ENCODE results near the gene RCC1.

RCC1 gene

DNA sequence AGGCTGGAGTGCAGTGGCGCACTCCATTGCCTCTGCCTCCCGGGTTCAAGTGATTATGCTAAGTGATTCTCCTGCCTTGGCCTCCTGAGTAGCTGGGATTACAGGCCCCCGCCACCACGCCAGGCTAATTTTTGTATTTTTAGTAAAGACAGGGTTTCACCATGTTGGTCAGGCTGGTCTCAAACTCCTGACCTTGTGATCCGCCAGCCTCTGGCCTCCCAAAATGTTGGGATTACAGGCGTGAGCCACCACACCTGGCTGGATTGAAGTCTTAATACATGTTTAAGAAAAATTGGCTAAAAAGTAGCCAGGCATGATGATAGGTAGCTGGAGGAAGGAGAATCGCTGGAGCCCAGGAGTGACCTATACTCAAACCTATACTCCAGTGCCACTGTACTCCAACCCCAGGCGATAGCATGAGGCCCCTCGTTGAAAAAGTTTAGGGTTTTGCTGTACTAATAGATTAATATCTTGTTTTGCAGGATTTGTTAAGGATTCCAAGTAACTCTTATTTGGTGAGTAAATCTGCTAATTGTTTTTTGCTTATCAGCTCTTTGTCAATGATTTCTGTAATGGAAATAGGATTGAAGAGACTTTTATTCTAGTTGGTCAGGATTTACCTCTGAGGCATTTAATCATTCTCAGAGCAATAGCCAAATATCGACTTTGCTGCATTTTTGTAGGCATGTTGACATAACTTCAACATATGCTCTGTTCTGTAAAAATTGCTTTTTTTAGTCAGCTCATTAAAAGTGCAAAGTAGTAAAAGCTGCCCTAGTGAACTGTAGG, 2.0 kb downstream of the RCC1 start:
- peak overlapping the region; percentile 6; the same call in 1 of the 2 replicates for H3K4me3 ChIP-seq (ENCODE audit: low read depth, low read length)
- no peaks in the 10 kb centered on the region for H3K27me3 ChIP-seq (ENCODE audit: insufficient read depth, low read depth, severe bottlenecking)
- no peak for DNase-seq
- H3K36me3 ChIP-seq = peaks cover 53% of the 10 kb centered on the region
- H3K9me3 ChIP-seq (ENCODE audit: severe bottlenecking) = no peaks in the 10 kb centered on the region
- TF ChIP-seq, protein P1, sequence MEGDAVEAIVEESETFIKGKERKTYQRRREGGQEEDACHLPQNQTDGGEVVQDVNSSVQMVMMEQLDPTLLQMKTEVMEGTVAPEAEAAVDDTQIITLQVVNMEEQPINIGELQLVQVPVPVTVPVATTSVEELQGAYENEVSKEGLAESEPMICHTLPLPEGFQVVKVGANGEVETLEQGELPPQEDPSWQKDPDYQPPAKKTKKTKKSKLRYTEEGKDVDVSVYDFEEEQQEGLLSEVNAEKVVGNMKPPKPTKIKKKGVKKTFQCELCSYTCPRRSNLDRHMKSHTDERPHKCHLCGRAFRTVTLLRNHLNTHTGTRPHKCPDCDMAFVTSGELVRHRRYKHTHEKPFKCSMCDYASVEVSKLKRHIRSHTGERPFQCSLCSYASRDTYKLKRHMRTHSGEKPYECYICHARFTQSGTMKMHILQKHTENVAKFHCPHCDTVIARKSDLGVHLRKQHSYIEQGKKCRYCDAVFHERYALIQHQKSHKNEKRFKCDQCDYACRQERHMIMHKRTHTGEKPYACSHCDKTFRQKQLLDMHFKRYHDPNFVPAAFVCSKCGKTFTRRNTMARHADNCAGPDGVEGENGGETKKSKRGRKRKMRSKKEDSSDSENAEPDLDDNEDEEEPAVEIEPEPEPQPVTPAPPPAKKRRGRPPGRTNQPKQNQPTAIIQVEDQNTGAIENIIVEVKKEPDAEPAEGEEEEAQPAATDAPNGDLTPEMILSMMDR (IDR thresholded peaks at IDR 0.05; ENCODE audit: low read depth, low read length) = no peak
- peak overlapping the region; percentile 24; the same call in 1 of the 2 replicates for H3K27ac ChIP-seq

DNA sequence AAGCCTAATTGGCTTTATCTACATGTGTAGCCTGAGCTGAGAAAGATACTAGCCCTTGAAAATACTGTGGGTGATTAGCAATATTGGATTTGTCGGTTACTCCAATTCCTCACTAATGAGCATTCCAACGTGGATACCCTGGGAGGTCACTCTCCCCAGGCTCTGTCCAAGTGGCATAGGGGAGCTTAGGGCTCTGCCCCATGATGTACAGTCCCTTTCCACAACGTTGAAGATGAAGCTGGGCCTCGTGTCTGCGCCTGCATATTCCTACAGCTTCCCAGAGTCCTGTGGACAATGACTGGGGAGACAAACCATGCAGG, 2.6 kb downstream of the RCC1 start:
- Histone ChIP-seq H3K27me3 (ENCODE audit: insufficient read depth, low read depth, severe bottlenecking) (no peaks in the 10 kb centered on the region), H3K36me3 (peaks cover 58% of the 10 kb centered on the region)

DNA sequence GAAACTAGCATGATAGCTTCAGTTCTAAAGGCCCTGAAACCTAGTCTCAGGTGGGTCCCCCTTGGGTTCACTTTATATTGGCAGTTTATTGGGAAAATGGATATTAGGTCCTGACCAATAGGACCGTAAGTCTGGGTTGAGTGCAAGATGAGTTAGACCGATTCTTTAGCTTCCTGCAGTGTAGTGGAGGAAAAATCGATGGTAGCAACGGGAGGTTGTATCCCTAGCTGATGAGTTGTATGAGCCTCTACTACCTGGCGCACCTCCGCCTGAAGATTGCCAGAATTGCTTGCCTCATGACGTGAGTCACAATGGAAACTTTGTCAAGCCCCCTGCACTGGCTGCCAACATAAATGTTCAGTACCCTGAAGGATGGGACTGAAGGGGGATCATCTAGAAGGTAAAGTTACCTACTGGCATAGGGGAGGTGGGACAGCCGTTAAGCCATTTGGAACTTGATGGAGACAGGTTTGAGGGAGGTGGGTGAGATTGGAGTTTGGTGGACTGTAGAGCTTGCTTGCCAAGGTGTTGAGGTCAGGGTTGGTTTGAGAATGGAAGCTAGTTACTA, 3.9 kb downstream of the RCC1 start:
- TF ChIP-seq, protein P1 (IDR thresholded peaks at IDR 0.05; ENCODE audit: low read depth, low read length) = no peak
- H3K9me3 ChIP-seq (ENCODE audit: severe bottlenecking) = no peaks in the 10 kb centered on the region
- no peaks in the 10 kb centered on the region for H3K27me3 ChIP-seq (ENCODE audit: insufficient read depth, low read depth, severe bottlenecking)
- H3K27ac ChIP-seq = no peak overlapping the region
- H3K4me3 ChIP-seq (ENCODE audit: low read depth, low read length) = no peak overlapping the region
- no peak for DNase-seq
- peaks cover 64% of the 10 kb centered on the region for H3K36me3 ChIP-seq

More for the DNA sequence above, 2.6 kb downstream of the RCC1 start:
- no peak for DNase-seq
- Histone ChIP-seq H3K27ac (no peak overlapping the region; the same call in 1 of the 2 replicates), H3K9me3 (ENCODE audit: severe bottlenecking) (no peaks in the 10 kb centered on the region), H3K4me3 (ENCODE audit: low read depth, low read length) (no peak overlapping the region)
- TF ChIP-seq, protein P1 (IDR thresholded peaks at IDR 0.05; ENCODE audit: low read depth, low read length) = no peak

DNA sequence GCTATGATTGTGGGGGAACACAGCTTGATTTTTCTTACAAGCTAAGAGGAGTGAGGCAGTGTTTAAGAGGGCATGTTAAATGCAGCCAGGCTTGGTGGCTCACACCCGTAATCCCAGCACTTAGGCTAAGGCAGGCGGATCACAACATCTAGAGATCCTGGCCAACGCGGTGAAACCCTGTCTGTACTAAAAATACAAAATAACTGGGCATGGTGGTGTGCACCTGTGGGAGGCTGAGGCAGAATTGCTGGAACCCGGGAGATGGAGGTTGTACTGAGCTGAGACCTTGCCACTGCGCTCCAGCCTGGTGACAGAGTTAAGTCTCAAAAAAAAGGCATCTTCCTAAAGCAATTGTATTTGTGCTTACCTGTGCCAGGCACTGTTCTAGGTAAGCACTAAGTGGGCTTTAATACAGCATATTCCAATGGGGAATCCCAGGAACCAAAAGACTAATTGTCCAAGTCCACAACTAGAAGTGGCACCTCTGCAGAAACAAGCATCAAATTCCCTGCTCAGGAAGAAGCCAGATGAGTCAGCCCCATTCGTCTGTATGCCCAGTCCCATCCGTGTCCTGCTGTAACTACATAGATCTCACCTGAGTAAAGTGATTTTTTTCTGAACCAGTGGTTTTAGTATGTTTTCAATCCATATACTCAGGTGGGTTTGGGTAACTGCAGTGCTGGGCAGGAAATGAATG, 4.6 kb downstream of the RCC1 start:
- DNase-seq = no peak
- TF ChIP-seq, protein P1 (IDR thresholded peaks at IDR 0.05; ENCODE audit: low read depth, low read length) = no peak
- Histone ChIP-seq H3K4me3 (ENCODE audit: low read depth, low read length) (no peak overlapping the region), H3K9me3 (ENCODE audit: severe bottlenecking) (no peaks in the 10 kb centered on the region), H3K27me3 (ENCODE audit: insufficient read depth, low read depth, severe bottlenecking) (no peaks in the 10 kb centered on the region), H3K36me3 (peaks cover 68% of the 10 kb centered on the region), H3K27ac (no peak overlapping the region)

DNA sequence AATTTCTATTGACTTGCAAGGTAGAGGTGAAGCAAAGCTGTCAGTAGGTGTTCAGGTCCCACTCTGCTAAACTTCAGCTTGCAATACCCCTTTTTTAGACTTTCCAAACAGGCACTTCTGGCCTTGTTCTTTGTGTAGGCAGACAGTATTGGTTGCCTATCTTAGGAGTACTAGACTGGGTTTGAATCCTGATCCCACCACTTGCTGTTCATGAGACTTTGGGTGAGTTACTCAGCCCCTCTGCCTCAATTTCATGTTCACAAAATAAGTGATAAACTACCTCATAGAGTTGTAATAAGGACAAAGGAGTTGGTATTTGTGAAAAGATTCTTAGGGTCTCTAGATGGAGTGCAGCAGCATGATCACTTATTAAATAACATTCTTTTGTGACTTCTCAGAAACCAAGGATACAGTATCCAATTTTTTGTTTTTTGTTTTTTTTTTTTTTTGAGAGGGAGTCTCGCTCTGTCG, 5.2 kb downstream of the RCC1 start:
- Histone ChIP-seq H3K36me3 (peaks cover 68% of the 10 kb centered on the region), H3K27ac (no peak overlapping the region), H3K4me3 (ENCODE audit: low read depth, low read length) (no peak overlapping the region), H3K9me3 (ENCODE audit: severe bottlenecking) (no peaks in the 10 kb centered on the region), H3K27me3 (ENCODE audit: insufficient read depth, low read depth, severe bottlenecking) (no peaks in the 10 kb centered on the region)
- TF ChIP-seq, protein P1 (IDR thresholded peaks at IDR 0.05; ENCODE audit: low read depth, low read length) = no peak
- DNase-seq = no peak
